CD4-positive, alpha-beta T cell treated with Interleukin-4 for 4 hours (primary cell): ENCODE results near the gene LHX4.

Experiments used
- DNase-seq: peaks from one replicate; pipeline ENCODE4 v3.0.0-alpha.2; 2020

LHX4 gene

DNA sequence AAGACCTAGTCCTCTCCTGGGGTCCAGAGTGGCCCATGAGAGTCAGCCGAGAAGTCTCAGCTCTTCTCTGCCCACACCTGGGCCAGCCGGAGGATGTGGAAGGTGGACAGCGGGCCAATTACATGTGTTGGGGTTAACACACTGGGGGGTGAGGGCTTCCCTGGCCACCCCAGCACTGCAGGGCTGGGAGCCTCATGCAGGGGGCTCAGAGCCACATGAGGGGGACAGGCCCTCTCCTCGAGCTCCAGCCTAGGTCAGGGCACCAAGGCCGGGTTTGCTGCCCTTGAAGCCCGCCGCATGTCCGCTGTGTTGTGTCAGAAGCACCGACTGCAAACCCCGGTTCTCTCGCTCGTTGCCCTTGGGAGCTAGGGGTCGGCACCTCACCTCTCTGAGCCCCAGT, 30.5 kb downstream of the LHX4 start:
- no peak for DNase-seq

DNA sequence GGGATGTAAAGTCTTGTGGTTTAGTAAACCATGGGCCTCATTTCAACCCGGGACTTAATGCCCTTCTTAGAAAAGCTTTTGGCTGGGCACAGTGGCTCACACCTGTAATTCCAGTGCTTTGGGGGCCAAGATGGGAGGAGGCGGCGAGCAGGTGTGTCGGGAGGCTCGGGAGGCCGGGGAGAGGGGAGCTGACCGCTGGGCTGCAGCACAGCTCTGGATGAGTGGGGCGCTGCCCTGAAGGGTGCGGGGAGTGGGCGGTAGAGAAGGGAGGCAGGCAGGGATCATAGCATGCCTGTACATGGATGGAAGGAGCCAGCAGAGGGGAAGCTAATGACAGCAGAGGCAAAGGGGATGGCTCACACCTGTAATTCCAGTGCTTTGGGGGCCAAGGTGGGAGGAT, 31.0 kb downstream of the LHX4 start:
- no peak for DNase-seq

DNA sequence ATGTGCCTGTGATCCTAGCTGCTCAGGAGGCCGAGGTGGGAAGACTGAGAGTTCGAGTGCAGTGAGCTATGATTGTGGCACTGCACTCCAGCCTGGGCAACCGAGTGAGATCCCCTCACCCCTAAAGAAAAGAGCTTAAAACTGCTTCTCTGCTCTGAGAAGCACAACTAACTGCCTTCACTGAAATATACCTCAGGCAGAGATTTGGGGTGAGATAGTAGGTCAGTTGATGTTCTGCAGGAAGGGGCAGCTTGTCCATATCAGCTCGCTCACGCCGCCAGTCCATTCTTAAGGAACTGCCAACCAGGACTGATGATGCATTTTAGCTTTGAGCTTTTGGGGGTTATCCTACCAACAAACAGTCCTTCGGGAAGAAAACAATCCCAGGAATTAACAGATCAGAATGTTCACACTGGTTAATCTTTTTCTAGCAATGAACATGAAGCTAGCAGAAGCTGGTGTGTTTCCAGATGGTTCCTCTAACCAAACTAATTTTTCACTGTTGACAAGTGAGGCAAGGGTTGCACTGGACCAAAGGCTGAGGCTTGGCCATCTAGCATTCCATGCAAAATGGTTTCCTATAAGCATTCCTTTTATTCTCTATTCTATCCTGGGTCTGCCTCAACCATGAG, 31.6 kb downstream of the LHX4 start:
- no peak for DNase-seq

DNA sequence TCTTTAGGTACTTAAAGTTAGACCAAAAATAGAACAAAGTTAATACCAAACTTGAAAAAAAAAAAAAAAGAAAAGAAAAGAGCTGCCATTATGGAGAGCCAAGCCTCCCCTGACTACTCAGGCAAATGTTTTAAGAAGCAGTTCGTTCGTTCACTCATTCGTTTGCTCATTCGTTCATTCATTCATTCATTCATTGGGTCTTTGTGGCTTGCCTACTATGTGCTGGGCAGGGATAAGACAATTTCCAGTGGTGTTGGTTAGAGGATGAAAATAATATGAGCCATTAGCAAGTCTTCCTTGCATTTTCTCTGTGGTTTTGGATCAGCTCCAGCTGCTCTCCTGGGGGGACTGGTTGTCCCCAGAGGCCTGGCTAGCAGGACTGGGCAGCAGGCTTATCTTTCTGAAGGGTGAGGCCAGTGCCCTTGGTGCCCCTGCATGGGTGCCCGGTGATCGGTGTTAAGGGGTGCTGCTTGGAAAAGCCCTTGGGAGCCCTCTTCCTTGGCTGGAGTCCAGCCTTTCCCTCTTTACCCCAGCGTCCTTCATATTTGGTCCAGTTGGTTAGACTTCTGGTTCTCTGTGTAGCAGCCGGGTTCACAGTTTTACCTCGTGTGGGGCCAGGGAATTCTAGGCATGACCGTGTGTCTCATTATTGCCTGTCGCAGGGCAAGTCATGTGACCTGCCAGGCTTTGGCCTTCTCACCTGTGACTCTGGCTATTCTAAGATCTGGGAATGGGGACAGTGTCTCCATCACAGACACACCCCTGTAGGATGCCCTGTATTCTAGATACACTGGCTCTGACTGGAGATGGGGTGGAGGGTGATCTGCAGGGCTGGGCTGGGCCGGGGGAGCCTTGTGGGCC, 32.8 kb downstream of the LHX4 start:
- no peak for DNase-seq

DNA sequence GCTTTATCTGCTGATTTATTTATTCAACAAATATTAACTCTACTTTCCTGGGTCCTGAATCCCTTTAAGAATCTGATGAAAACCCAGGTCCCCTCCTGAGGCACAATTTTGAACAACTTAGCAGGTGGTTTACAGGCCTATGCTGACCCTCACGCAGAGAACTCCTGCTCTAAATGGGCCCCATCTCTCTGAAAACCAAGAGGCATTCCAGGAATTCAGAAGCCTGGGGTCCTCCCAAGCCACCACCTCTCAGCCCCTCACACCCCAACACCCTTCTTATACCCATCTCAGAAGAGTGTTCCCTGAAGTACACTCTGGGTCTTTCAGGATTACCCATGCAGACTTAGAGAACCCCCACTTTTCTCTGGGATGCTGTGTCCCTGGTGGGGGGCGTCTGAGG, 34.5 kb downstream of the LHX4 start:
- DNase-seq, result no peak

DNA sequence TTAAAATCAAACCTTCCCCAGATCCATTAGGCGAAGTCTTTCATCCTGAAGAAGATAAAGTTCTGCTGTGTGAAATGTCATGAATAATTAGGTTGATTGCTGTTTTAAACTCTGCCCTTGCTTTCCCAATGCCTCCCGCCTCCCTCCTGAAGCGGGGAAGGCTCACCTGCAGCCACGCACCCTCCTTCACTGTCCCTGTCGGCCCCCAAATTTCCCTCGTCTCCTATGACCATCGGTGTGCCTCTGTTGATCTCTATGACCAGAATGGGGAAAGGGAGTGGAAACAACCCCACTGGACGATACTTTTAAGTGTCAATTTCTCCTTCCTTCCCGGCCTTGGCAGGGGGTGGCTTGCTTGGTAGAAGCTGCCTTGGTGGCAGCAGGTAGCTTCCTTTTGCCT, 35.1 kb downstream of the LHX4 start:
- no peak for DNase-seq

DNA sequence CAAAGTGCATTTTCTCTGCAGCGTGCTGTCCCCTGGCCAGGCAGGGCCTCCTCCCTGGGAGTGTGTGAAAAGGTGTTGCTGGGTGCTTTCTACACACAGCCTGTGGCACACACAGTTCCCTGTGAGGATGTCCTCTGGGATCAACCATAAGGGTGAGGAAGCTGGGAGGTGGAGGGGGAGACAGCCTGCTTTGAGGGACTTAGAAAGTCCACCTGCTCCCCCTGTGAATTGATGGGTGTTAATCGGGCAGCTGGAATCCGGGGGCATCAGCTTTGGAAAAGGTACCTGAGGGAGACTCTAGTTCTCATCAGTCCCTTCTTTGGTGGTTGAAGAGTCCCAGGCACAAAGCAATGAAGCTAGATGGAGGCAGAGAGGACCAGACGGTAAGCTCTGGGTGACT, 35.8 kb downstream of the LHX4 start:
- no peak for DNase-seq

DNA sequence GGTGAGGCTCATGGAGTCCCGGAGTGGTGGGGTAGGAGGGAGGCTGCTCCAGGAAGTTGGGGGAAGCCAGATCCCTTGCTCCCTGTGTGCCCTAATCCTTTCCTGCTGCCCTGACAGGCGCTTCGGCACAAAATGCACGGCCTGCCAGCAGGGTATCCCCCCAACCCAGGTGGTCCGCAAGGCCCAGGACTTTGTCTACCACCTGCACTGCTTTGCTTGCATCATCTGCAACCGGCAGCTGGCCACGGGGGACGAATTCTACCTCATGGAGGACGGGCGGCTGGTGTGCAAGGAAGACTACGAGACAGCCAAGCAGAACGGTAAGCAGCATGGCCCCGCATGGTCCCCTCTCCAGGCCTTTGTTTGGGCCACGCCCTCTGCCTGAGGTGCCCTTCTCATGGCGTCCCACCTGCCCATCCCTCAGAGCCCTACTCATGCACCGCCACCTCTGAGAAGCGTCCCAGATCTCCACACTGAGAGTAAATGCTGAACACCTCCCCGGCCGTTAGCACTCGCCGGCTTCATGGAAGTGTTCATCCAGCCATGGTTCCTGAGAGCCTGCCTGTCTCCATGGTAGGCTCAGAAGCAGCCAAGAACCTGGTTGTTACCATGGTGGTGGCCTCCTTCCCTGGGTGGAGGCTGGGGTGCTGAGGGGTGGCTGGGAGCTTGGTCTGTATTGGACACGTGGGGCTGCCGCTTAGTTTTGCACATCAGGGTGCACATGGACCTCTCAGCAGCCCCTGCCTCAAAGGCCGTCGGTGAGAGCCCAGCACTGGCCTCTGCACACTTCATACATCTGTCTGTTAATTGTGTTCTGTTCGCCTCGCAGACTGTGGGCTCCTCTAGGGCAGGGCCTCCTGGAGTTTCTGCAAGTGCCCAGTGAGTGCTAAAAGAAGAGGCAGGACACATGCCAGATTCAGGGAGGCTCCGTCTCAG, 36.5 kb downstream of the LHX4 start:
- DNase-seq, result no peak

DNA sequence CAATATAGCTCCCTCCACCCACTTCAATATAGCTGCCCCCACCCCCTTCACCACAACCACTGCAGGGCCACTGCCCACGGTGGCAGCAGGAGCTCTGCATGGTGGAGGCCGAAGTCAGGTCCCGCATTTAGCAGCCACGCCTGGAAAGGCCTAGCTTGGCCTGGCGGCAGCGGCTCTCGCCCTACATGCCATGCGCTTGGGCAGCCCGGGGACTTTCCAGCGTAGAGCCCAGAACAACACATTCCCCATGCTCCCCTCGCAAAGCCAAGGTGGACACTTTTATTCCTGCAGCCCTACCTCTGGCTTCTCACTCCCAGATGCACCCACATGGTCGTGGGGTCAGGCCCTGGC, 37.1 kb downstream of the LHX4 start:
- no peak for DNase-seq

DNA sequence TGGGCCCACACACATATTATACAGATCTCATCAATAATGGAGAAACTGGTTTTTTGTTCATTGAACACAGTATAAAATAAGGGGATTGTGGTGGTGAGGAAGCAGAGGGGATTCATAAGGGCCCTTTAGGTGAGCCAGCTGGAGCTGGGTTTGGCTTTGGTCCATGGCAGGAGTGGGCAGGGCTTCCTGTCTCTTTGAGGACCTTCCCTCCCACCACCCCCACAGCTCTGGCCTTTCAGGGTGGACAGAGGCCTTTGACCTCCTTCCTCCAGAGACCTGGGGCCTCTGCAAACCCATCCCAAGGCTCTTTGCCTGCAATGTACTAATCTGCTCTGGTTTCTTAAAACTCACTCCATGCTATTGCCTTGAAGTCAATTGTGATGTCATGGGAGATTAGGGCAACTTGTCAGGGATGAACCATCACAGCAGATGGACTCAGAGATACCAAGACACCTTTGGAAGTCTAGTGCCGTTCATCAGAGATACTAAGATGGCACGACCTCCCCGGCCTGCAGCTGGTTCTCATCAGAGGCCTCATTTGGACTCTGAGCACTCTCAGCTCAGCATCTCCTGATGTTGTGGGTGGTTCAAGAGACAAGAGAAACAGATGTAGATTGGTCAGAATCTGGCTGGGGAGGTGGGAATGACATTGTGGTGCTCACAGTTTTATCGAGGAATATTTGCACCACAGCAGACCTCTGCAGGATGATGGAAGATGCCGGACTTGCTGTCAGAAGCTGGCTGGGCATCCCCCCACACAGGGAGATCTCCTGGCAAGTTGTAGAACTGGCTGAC, 37.9 kb downstream of the LHX4 start:
- no peak for DNase-seq

DNA sequence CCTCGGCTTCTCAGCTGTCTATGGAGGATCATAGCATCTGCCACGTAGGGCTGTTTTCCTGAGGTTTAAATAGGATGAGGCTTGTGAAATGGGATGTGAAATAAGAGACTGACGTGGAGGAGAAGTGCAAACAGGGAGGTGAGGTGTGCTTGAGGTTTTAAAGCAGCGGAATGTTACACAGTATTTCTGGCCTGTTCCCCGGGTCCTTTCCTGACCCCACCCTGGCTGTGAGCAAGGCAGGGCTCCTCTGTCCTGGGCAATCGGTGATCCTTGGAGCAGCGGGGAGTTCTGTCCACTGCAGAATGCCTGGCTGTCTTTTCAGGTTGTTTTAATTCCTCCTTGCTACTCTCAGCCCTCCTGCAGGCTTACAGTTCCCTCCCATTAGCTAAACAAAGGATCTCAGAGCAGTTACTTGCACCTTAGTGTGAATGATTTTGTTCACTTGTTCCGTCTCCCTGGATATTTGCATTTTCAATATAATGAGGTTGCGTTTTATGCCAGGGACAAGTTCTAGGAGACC, 38.6 kb downstream of the LHX4 start:
- DNase-seq, result no peak

DNA sequence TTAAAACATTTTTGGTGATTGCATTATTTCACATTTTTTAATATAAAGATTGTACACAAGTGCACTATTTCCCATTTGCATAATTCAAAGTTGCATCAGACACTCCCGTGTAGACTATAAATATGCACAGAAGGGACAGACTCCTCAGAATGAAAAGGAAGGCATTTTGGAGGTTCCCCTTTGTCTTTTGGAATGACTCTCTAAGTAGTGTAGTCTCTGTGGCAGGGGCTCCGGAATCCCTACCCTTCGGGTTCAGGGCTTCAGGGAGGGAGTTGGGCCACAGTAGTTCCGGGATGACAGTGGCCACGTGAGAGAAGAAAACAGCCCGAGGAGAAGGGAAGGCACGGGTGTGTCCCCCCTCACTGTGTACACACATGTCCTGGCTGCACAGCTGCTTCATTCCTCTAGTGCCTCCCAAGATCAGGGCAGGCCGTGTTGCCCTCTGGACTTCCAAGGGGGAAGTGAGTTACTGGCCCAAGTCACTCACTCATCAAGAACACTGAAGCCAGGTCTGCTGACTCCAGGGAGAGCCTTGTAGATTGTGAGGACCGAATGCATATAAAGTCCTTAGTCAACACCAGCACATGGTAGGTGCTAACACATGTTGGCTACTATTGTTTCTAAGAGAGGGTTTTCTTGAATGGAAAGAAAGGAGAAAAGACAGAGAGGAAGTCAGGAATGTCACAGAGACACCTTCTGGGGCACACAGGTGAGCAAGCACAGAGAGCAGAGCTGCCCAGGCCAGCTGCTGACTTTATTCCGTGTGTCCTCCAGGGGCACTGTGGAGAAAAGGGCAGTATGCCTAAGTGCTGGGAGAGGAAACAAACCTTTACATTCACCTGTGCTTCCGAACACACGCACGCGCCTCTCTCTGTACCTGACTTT, 39.8 kb downstream of the LHX4 start:
- no peak for DNase-seq

DNA sequence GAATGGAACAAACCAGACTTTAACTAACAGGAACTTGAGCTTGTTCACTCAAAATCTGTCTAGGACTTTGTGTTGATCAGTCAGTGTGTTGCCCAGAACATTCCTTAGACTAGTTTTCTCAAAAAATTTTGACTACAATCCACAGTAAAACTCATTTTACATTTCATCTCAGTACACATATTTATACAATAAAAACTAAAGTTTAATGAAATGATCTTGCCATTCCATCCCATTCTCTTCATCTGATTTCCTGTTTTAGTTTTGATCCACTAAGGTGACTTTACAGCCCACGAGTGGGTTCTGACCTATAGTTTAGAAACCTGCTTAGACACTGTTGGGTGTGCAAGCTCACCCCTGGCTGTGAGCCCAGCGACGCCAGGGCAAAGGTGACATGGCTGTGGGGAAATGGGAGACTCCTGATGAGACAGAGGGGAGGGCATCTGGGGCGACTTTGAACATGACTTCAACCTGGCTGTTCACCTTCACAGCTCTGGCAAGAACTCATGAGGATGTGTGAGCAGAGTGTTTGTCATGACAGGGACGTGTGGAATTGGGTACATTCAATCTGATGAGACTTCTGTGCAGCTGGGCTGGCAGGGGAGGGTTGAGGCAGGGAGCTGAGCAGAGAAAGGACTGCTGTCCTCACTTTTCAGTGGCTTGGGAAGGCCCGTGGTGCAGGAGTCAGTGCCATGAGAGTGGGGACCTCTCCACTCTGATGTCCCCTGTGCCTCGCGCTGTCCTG, 40.6 kb downstream of the LHX4 start:
- DNase-seq, result no peak

DNA sequence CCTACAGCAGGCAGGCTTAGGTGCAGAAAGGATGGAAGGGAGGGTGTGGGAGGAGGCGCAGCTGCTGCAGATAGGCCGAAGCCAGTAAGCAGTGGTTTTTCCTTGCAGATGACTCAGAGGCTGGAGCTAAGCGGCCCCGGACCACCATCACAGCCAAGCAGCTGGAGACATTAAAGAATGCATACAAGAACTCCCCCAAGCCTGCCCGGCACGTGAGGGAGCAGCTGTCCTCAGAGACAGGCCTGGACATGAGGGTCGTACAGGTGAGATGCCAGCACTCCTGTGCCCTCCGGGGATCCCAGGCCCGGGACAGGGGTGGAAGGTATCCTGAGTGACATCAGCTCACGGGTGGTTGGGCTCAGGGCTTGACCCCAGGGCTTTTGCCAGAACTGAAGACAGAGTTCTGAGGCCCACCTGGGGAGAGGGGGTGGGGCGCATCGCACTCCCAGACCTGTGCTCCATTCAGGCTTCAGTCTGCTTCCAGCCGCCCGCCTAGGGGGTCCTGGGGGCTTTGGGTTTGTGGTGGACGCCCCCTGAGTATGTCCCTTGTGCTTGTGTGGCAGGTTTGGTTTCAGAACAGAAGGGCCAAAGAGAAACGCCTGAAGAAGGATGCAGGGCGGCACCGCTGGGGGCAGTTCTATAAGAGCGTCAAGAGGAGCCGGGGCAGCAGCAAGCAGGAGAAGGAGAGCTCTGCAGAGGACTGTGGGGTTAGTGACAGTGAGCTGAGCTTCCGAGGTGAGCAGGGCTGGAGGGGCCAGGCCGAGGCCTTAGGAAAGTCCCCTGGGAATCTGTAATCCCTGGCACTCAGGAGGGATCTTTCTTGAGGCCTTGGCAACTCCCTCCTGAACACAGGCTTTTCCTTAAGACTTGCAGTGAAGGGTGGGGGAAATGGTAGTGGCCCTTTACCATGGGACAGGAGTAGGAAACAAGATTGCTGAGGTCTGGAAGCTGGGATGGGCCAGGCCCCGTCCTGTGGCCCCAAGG, 41.5 kb downstream of the LHX4 start:
- no peak for DNase-seq

DNA sequence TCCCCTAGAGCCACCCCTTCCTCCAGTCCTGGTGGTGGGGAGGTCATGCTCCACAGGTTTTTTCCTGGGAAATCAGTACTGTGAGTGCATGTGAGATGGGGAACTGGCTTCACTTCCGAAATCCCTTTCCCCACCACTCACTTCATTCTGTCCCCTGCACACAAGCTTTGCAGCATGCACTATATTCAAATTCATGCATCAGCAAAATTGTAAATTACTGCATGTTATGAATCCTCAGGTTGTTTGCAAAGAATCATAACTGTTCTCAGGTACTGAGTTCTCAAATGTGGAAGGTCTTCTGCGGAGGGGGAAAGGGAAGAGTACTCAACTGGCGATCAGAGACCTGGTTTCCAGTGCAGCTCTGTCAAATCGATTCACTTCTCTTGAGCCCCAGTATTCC, 42.3 kb downstream of the LHX4 start:
- no peak for DNase-seq

DNA sequence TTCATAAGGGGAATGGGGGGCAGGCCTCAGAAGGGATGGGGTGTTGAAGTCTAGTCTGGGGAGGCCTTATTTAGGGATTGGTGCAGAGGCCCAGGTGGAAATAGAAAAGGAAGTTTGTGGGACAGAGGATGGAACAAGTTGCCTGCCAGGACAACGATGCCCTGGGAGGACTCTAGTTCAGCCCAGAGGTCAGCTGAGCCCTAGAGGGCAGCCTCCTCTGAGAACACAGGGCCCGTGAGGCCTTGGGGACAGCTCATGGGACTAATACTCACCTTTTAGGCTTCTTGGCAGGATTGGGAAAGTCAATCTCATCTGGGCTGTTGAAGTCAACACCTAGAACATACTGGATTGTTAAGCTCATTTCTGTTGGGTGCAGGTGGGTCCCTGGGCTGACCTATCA, 43.0 kb downstream of the LHX4 start:
- no peak for DNase-seq

DNA sequence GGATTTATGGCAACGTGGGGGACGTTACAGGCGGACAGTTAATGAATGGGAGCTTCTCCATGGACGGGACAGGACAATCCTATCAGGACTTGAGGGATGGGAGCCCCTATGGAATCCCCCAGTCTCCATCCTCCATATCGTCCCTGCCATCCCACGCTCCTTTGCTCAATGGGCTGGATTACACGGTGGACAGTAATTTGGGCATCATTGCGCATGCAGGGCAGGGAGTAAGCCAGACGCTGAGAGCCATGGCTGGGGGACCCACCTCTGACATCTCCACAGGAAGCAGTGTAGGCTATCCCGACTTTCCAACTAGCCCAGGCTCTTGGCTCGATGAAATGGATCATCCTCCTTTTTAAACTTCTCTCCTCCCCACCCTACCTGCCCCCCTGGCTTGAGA, 44.2 kb downstream of the LHX4 start:
- no peak for DNase-seq

DNA sequence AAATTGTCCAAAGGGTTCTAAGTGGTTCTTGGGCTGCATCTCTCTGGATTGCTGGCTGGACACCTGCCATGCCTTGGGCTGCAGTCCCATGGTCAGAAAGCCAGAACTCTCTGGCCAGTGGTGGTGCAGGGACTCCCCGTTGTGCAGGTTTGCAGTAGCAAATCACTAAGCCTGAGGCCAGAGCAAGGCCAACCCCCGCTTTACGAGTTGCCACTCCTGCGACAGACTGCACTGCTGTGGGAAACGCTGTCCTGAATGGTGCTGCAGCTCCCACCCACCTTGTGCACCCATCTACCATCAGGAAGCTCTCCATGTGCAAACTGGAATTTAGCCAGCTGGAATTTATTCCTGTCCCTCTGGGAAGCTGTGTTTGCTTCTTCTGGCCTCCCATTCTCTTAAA, 45.7 kb downstream of the LHX4 start:
- no peak for DNase-seq

DNA sequence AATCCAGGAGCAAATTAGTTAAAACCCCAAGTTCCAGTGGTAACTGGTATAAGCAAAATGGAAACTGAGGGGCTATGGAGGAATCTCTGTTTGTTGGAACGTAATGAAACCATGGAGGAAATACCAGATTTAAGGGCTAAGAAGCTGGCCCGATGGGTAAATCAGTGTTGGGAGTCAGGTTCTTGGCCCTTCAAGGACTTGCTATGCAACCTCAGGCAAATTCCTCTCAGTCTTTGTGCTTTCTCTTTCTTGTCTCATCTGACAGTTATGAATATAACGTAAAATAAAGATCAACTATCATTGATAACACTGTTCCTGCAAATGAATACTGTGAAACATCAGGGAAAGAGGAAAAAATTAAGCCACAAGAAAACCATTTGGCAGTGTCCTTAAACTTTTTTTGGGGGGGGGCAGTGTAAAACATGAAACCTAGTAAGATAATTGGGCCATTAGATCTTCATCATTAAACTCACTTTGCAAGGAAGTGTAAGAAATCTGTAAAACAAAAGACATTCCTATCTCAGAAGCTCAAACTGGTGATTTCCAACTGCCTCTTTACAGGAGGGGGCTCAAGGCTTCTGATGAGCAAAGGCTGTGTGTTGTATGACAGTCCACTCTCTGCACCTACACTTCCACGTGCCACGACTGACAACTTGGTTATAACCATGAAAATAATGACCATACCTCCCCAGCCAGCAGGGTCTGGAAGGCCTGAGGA, 47.6 kb downstream of the LHX4 start:
- no peak for DNase-seq
